H1 (cell line): Measurements from ENCODE around the gene SLC1A2. TPM values are rescaled to one million over a fixed set of nuclear protein-coding genes. Genes with fewer than 3 reads are reported as not detected.

Source experiments
- CTCF ChIA-PET: fragments of 300-600 bp; sonication (Branson Sonifier 250); formaldehyde crosslinking; loops from one replicate; lab custom pipeline; 2021; ENCODE audit not compliant: partially characterized antibody; lab: Charles Lee
- POLR2A ChIA-PET: fragments of 300-600 bp; sonication (Branson Sonifier 250); formaldehyde crosslinking; loops from one replicate; lab custom pipeline; 2021; ENCODE audit warnings: inconsistent platforms; ENCODE audit not compliant: partially characterized antibody; lab: Charles Lee
- DNase-seq, 2 experiments: peaks; one replicate each; pipeline versions ENCODE4 v3.0.0 to v3.0.0-alpha.2; 2010 to 2022; ENCODE audit warnings: low spot score in 2 of 2, low read depth in 1 of 2, mixed read lengths in 1 of 2
- FAIRE-seq: peaks from 2 replicates; lab custom pipeline; 2011; peaks lifted over from hg19 to GRCh38; lab: Jason Lieb, UNC
- H2AFZ ChIP-seq: 2 replicates; pipeline ENCODE4 v1.8.1; 2012; ENCODE audit warnings: low read length, inconsistent platforms
- H2AK5ac ChIP-seq: 2 replicates; pipeline ENCODE4 v1.6.1; 2013; ENCODE audit warnings: low read depth, low read length
- H2BK120ac ChIP-seq: replicated peaks from 2 replicates; pipeline ENCODE3; 2013; ENCODE audit warnings: low read depth, low read length, inconsistent platforms
- H2BK12ac ChIP-seq: 2 replicates; pipeline ENCODE4 v1.6.1; 2013; ENCODE audit warnings: low read depth, low read length
- H2BK15ac ChIP-seq: 2 replicates; pipeline ENCODE4 v1.6.1; 2013; ENCODE audit warnings: low read length
- H2BK20ac ChIP-seq: 2 replicates; pipeline ENCODE4 v1.6.1; 2013; ENCODE audit warnings: low read length
- H2BK5ac ChIP-seq: 2 replicates; pipeline ENCODE4 v1.6.1; 2013; ENCODE audit warnings: low read depth, low read length
- H3K14ac ChIP-seq: 2 replicates; pipeline ENCODE4 v1.6.1; 2013; ENCODE audit warnings: inconsistent platforms; ENCODE audit not compliant: insufficient read length
- H3K18ac ChIP-seq: 2 replicates; pipeline ENCODE4 v1.6.1; 2013; ENCODE audit warnings: low read length; ENCODE audit errors: extremely low read depth
- H3K23ac ChIP-seq: 2 replicates; pipeline ENCODE4 v1.6.1; 2013; ENCODE audit warnings: inconsistent platforms; ENCODE audit not compliant: insufficient read length
- H3K23me2 ChIP-seq: 2 replicates; pipeline ENCODE4 v1.6.1; 2013; ENCODE audit warnings: low read depth, low read length
- H3K27ac ChIP-seq: 2 replicates; pipeline ENCODE4 v1.6.1; 2011; ENCODE audit warnings: low read depth, low read length, inconsistent platforms
- H3K27me3 ChIP-seq, 4 experiments: replicated peaks in 1 of 4; 1 replicate in 1 of 4; 2 replicates in 3 of 4; pipeline versions ENCODE4 v1.6.1 to v1.8.1; 2011 to 2013; ENCODE audit warnings: low read length in 3 of 4, mild to moderate bottlenecking in 3 of 4, inconsistent platforms in 2 of 4, mixed read lengths in 2 of 4, moderate library complexity in 1 of 4; ENCODE audit not compliant: control insufficient read depth in 3 of 4, insufficient read depth in 3 of 4; ENCODE audit errors: extremely low read depth in 1 of 4
- H3K36me3 ChIP-seq, 4 experiments: 2 replicates each; pipeline versions ENCODE4 v1.6.1 to v1.8.1; 2011 to 2013; ENCODE audit warnings: mild to moderate bottlenecking in 4 of 4, low read length in 3 of 4, moderate library complexity in 2 of 4, control low read depth in 1 of 4, inconsistent platforms in 1 of 4; ENCODE audit not compliant: insufficient read depth in 4 of 4, control insufficient read depth in 2 of 4
- H3K4ac ChIP-seq: replicated peaks from 2 replicates; pipeline ENCODE3; 2013; ENCODE audit warnings: low read length, low read depth, mixed read lengths, inconsistent platforms; ENCODE audit not compliant: insufficient read length
- H3K4me1 ChIP-seq, 4 experiments: replicated peaks in 1 of 4; 1 replicate in 1 of 4; 2 replicates in 3 of 4; pipeline versions ENCODE4 v1.6.1 to v1.8.1; 2011 to 2013; ENCODE audit warnings: low read length in 3 of 4, inconsistent platforms in 2 of 4, mixed read lengths in 1 of 4; ENCODE audit not compliant: insufficient read depth in 4 of 4, control insufficient read depth in 3 of 4
- H3K4me2 ChIP-seq, 2 experiments: 2 replicates each; pipeline versions ENCODE4 v1.6.1 to v1.8.1; 2011 to 2013; ENCODE audit warnings: low read depth in 2 of 2, low read length in 2 of 2, control low read depth in 1 of 2, inconsistent platforms in 1 of 2, mild to moderate bottlenecking in 1 of 2; ENCODE audit not compliant: insufficient read depth in 1 of 2
- H3K4me3 ChIP-seq, 4 experiments: fragments of 200-600, 300-600 bp in 1 of 4; sonication (generic), shearing (Covaris generic), sonication (Bioruptor Twin) in 1 of 4; 2 replicates each; pipeline versions ENCODE4 v1.5.1 to v1.8.1; 2011 to 2016; ENCODE audit warnings: low read length in 4 of 4, low read depth in 3 of 4, control low read depth in 2 of 4, inconsistent platforms in 2 of 4, mild to moderate bottlenecking in 2 of 4, mixed read lengths in 1 of 4, moderate library complexity in 1 of 4; ENCODE audit not compliant: insufficient read depth in 2 of 4; ENCODE audit errors: extremely low read depth in 1 of 4
- H3K56ac ChIP-seq: replicated peaks from 2 replicates; pipeline ENCODE3; 2013; ENCODE audit warnings: low read depth, mild to moderate bottlenecking, mixed read lengths, low read length, inconsistent platforms; ENCODE audit not compliant: insufficient read length
- H3K79me1 ChIP-seq: 2 replicates; pipeline ENCODE4 v1.6.1; 2013; ENCODE audit warnings: low read depth, low read length, control low read depth
- H3K79me2 ChIP-seq, 2 experiments: 2 replicates each; pipeline versions ENCODE4 v1.6.1 to v1.8.1; 2012 to 2013; ENCODE audit warnings: low read length in 2 of 2, mild to moderate bottlenecking in 2 of 2, inconsistent platforms in 1 of 2; ENCODE audit not compliant: insufficient read depth in 2 of 2, control insufficient read depth in 1 of 2
- H3K9ac ChIP-seq, 4 experiments: replicated peaks in 1 of 4; 1 replicate in 1 of 4; 2 replicates in 3 of 4; pipeline versions ENCODE4 v1.6.1 to v1.8.1; 2011 to 2013; ENCODE audit warnings: low read depth in 3 of 4, low read length in 3 of 4, control low read depth in 2 of 4, mild to moderate bottlenecking in 2 of 4, moderate library complexity in 2 of 4, inconsistent platforms in 1 of 4; ENCODE audit errors: extremely low read depth in 1 of 4
- H3K9me3 ChIP-seq, 2 experiments: 2 replicates each; pipeline versions ENCODE4 v1.6.1 to v1.8.1; 2012 to 2013; ENCODE audit warnings: mild to moderate bottlenecking in 2 of 2, moderate library complexity in 2 of 2, control low read depth in 1 of 2, inconsistent platforms in 1 of 2, low read depth in 1 of 2, low read length in 1 of 2, mixed read lengths in 1 of 2; ENCODE audit not compliant: insufficient read depth in 2 of 2
- H4K20me1 ChIP-seq, 2 experiments: replicated peaks in 1 of 2; 2 replicates each; pipeline versions ENCODE3 to v1.8.1; 2011 to 2013; ENCODE audit warnings: inconsistent platforms in 2 of 2, low read length in 2 of 2, mild to moderate bottlenecking in 1 of 2; ENCODE audit not compliant: insufficient read depth in 2 of 2, control insufficient read depth in 1 of 2
- H4K5ac ChIP-seq: 2 replicates; pipeline ENCODE4 v1.6.1; 2013; ENCODE audit warnings: low read length, low read depth, mixed read lengths, inconsistent platforms; ENCODE audit not compliant: insufficient read length
- H4K8ac ChIP-seq: 2 replicates; pipeline ENCODE4 v1.8.0; 2013; ENCODE audit warnings: mild to moderate bottlenecking, moderate library complexity, low read length, inconsistent platforms; ENCODE audit not compliant: insufficient read depth; ENCODE audit errors: extremely low read depth
- H4K91ac ChIP-seq: replicated peaks from 2 replicates; pipeline ENCODE3; 2013; ENCODE audit warnings: low read length, mixed read lengths, inconsistent platforms; ENCODE audit not compliant: insufficient read length
- KDM1A ChIP-seq: fragments of 200-600, 300-600 bp; sonication (generic); IDR thresholded peaks from 2 replicates; pipeline ENCODE4 v1.7.1; 2016; ENCODE audit warnings: mild to moderate bottlenecking, low read length, borderline replicate concordance
- KDM5A ChIP-seq: fragments of 200-600 bp; IDR thresholded peaks from 2 replicates; pipeline ENCODE4 v1.7.1; 2012; ENCODE audit warnings: mild to moderate bottlenecking, low read length, inconsistent platforms, mixed read lengths
- PHF8 ChIP-seq: fragments of 200-600 bp; sonication (generic); conservative IDR thresholded peaks from 2 replicates; pipeline ENCODE4 v1.7.1; 2012; ENCODE audit warnings: low read depth, mild to moderate bottlenecking, inconsistent platforms, low read length, moderate library complexity
- RAD21 ChIP-seq, 2 experiments: IDR thresholded peaks in 1 of 2; conservative IDR thresholded peaks in 1 of 2; 2 replicates each; pipeline ENCODE4 v1.6.1; 2011; ENCODE audit warnings: low read depth in 2 of 2, low read length in 2 of 2, improper control_type of control experiment in 1 of 2, inconsistent platforms in 1 of 2, mild to moderate bottlenecking in 1 of 2, moderate library complexity in 1 of 2
- RFX5 ChIP-seq: IDR thresholded peaks from 2 replicates; pipeline ENCODE4 v1.6.1; 2011; ENCODE audit warnings: low read depth, low read length, improper control_type of control experiment, borderline replicate concordance
- SRF ChIP-seq: IDR thresholded peaks from 2 replicates; pipeline ENCODE4 v1.6.1; 2011; ENCODE audit warnings: mild to moderate bottlenecking, low read depth, low read length, moderate library complexity
- SUZ12 ChIP-seq: fragments of 200-600 bp; sonication (generic); IDR thresholded peaks from 2 replicates; pipeline ENCODE4 v1.6.1; 2012; ENCODE audit warnings: mild to moderate bottlenecking, inconsistent platforms, low read length, moderate library complexity, mixed read lengths
- TAF7 ChIP-seq: optimal IDR thresholded peaks from 2 replicates; pipeline ENCODE3; 2011; ENCODE audit warnings: low read depth, mild to moderate bottlenecking, inconsistent platforms, low read length, moderate library complexity, borderline replicate concordance
- WGBS, 2 experiments: shearing (Covaris generic) in 1 of 2; methylation state at CpG; one replicate each; pipeline versions ENCODE4 v1.1.6 to v1.1.7; 2013 to 2015; ENCODE audit warnings: low lambda C conversion rate in 2 of 2, mixed read lengths in 2 of 2, inconsistent platforms in 1 of 2, low coverage in 1 of 2, missing lambda C conversion rate in 1 of 2; ENCODE audit not compliant: insufficient replicate concordance in 2 of 2, insufficient coverage in 1 of 2, insufficient read length in 1 of 2; ENCODE audit errors: extremely low coverage in 1 of 2, missing lambda C conversion rate in 1 of 2; 5-methylcytosine and 5-hydroxymethylcytosine counted together
- polyA plus RNA-seq, 7 experiments: library from polyadenylated mRNA; depleted of rRNA in 3 of 7; stranded (reverse) in 5 of 7; unstranded in 2 of 7; fragments of >200 nt in 5 of 7; fragments of 200-250 nt in 2 of 7; gene quantifications; 1 replicate in 5 of 7; 2 replicates in 1 of 7; 4 replicates in 1 of 7; pipeline versions ENCODE4 v1.2.1 to v1.2.3, GENCODE V29; 2011 to 2013; ENCODE audit warnings: missing spikeins in 2 of 7, mixed read lengths in 2 of 7
- total RNA-seq: library from RNA; stranded (reverse); fragmentation: NEBNext Ultra II Directional; extraction: Animal tissue kit (Norgen Biotek cat#: 25700); gene quantifications from 2 replicates; pipeline ENCODE4 v1.2.1, GENCODE V29; 2021

Gene SLC1A2
- total and polyA plus RNA-seq, 2 of the 8 experiments (the other 6 are each of a cell fraction or from before 2014, with no cell fraction given): 0.57 to 1.2 TPM

DNA sequence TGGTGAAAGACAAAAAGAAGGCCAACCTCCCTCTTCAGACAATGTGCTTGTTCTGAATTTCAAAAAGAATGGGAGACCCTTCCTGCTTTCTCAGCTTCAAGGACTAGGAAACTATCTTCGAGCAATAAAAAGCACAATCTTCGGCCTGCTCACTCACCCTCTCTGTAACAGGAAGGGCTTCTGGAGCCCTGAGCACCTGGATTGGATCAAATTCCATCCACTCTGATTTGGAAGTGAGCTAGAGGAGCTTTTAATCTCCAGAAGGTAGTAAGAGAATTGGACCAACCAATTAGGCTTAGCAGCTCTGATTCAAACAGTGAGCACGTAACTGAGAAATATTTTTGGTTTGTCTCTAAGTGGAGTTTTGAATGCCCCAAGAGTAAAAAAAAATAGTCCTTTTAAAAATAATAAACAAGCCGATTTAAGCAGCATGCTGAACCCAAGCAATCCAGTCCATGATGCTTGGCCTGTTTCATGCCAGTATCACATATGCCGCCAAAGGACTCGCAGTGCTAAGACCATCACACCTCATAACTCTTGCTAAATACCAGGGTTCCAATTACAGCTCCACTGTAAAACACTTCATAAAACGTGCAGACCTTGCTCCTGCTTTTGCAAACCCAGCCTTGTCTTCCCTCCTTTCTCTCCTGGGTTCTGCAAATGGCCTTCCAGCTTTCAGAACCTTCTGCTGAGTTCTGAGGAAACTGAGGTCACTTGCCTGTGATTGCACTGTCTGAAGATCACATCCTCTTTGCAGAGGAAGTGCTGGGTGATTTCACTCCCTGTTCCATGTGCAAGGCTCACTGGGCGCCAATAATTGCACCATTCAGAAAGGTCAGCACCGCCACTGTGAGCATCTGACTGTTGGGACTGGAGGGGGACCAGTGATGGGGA, 74.4 kb downstream of the SLC1A2 start:
- Histone ChIP-seq H4K91ac (no peak overlapping the region), H3K4me3 (no peak overlapping the region), H2BK12ac (no peak overlapping the region), H3K4ac (no peak overlapping the region), H3K27me3 (peaks cover 0 to 4% (median 2%) of the 10 kb centered on the region in 4 experiments; a peak in 2 of 7 replicates), H3K4me1 (peaks cover 0 to 5% (median 1%) of the 10 kb centered on the region in 4 experiments; a peak in 3 of 7 replicates), H2BK5ac (no peak overlapping the region), H3K79me1 (no peaks in the 10 kb centered on the region), H3K56ac (no peak overlapping the region), H2AFZ (peak overlapping the region; percentile 55; the same call in 1 of the 2 replicates), H3K23me2 (no peaks in the 10 kb centered on the region), H4K20me1 (no peaks in the 10 kb centered on the region), H3K14ac (no peak overlapping the region), H3K9ac (no peak overlapping the region), H2BK15ac (no peak overlapping the region), H2AK5ac (no peak overlapping the region), H3K4me2 (no peak overlapping the region), H4K5ac (no peak overlapping the region), H3K79me2 (no peaks in the 10 kb centered on the region), H3K18ac (no peak overlapping the region), H2BK120ac (no peak overlapping the region), H3K23ac (no peak overlapping the region), H2BK20ac (no peak overlapping the region; the same call in 1 of the 2 replicates), H3K27ac (no peak overlapping the region), H3K36me3 (no peaks in the 10 kb centered on the region), H4K8ac (no peak overlapping the region), H3K9me3 (no peaks in the 10 kb centered on the region)
- TF ChIP-seq RFX5 (no peak), KDM5A (no peak), SRF (no peak), SUZ12 (no peak), RAD21 (IDR thresholded peaks at IDR 0.05 in 1 of 2, conservative IDR thresholded peaks at IDR 0.05 in 1 of 2; ENCODE audit: low read depth in 2 of 2, low read length in 2 of 2) (no peak), PHF8 (no peak), TAF7 (peak; percentile 27), KDM1A (no peak)
- FAIRE-seq: no peak
- WGBS, 2 experiments: 91% methylated on average over 9 of the region's 9 CpGs; no CpG with 5 or more reads in 1 of the 2 experiments
- POLR2A ChIA-PET: no interaction called here
- CTCF ChIA-PET: interaction anchor here (1.0 kb wide), 1 partner anchor 20 kb away, joined by 3 read pairs; no protein-coding TSS in a partner anchor
- no peak for DNase-seq
